GM18909 (cell line): ENCODE results near the gene OXSR1.
"Not testable (repeated sequence)": the region's sequence is repeated elsewhere in the genome, so short reads cannot be mapped to it uniquely, and the experiment has no call there.

Experiments used
- ATAC-seq: cut with Tn5 transposase; IDR thresholded peaks from one replicate; pipeline ENCODE4 v1.9.1; 2021; ENCODE audit warnings: mild to moderate bottlenecking; ENCODE audit not compliant: unreplicated experiment, poor library complexity

Gene OXSR1

GRCh38 chr3:38214560-38214959, 49.2 kb downstream of the OXSR1 start:
- no peak for ATAC-seq

DNA sequence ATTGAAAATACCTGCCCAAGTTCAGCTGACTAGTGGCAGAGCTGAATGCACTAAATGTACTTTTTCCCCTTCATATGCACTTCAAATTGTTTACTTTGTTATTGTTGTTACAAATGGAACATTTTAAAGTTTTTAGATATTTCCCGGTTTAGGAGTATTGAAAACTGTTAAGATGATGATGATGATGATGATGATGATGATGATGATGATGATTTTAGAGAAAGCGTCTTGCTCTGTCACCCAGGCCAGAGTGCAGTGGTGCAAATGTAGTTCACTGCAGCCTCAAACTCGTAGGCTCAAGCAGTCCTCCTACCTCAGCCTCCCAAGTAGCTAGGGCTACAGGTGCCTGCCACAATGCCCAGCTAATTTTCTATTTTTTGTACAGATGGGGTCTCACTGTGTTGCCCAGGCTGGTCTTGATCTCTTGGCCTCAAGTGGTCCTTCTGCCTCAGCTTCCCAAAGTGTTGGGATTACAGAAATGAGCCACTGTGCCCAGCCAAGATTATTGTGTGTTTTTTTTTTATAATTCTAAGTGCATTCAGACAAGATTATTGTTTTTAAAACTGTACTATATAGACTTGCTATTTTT, 54.4 kb downstream of the OXSR1 start:
- ATAC-seq = no peak

DNA sequence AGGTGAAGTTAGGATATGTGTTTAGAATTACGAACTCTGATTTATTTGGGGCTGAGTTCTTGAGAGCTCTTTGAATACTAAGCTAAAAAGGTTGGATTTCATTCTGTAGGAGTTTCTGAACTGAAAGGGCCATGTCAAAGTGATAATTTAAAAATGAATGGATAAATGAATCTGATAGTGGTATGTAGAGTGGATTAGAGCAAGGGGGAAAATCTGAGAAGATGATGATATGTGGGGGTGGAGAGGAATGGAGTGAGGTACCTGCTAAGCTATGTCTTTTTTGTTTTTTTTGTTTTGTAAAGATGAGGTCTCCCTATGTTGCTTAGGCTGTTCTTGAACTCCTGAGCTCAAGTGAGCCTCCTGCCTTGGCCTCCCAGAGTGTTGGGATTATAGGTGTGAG, 55.7 kb downstream of the OXSR1 start:
- no peak for ATAC-seq

- ATAC-seq = no peak
Observed at GRCh38 chr3:38222032-38222634, 56.8 kb downstream of the OXSR1 start.

GRCh38 chr3:38224357-38224756, 59.0 kb downstream of the OXSR1 start:
- ATAC-seq = no peak

GRCh38 chr3:38226273-38226672, 60.9 kb downstream of the OXSR1 start:
- no peak for ATAC-seq

DNA sequence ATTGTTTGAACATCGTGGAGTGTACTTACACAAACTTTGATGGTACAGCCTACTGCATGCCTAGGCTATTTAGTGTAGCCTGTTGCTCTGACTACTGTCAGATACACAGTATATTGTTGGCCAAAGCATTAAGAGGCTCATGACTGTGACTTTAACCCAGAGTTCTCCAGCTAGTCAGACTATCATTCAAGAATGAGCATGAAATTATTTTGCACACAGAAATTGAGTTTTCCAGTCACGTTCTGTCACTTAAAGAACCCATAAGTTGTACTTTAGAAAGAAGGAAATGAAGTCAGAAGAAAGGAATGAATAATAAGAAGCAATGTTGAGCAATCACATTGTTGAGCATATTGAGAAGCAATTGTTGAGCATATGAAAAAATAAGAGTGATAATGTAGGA, 62.7 kb downstream of the OXSR1 start:
- ATAC-seq = no peak

DNA sequence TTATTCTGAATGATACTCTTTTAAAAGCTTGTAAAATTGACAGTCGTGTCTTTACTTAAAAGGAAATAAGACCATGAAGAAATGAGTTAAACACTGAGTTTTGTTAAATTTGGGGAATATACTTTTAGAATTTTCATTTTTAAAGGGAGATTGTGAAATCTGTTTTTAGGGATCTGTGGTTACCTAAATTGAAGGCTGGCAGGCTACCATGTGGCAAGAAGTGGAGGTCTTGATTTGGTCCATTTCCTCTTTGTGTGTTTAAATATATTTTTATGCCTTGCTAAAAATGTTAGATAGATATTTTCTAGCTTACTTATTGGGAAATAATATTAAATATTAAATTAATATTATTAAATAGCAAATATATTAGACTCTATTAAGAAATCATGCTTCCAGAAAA, 63.7 kb downstream of the OXSR1 start:
- ATAC-seq = no peak

DNA sequence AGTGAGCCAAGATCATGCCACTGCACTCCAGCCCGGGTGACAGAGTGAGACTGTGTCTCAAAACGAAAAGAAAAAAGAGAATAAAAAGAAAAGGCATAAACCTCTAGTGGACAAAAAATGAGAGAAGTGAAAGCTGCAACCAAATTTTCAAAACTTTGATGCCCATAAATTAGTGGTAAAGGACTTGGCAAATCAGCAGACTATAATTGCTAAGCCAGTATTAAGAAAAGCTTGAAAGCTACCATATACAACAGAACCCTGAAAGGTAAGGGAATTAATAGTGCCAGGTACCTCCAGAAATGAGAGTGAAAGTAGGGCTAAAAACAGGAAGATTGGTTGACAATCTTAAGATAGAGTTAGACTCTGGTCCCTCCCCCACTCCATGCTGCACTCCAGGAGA, 67.4 kb downstream of the OXSR1 start:
- ATAC-seq = no peak

GRCh38 chr3:38235466-38235865, 70.1 kb downstream of the OXSR1 start:
- ATAC-seq = no peak

DNA sequence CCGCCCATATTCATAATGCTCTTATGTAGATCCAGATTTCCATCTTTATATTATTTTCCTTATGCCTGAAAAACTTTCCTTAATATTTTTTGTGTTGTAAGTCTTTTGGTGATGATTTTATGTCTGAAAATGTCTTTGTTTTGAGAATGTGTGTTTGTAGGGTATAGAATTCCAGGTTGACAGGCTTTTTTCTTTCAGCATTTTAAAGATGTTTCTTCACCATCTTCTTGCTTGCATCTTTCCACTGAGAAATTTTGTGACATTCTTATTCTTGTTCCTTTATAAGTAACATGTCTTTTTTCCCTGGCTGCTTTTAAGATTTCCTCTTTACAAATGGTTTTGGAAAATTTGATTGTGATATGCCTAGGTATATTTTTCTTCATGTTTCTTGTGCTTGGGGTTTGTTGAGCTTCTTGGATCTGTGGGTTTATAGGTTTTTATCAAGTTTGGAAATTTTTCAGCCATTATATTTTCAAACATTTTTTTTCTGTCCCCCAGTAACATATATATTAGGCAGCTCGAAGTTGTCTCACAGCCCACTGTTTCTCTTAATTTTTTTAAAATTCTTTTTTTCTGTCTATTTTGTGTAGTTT, 73.2 kb downstream of the OXSR1 start:
- ATAC-seq = no peak

DNA sequence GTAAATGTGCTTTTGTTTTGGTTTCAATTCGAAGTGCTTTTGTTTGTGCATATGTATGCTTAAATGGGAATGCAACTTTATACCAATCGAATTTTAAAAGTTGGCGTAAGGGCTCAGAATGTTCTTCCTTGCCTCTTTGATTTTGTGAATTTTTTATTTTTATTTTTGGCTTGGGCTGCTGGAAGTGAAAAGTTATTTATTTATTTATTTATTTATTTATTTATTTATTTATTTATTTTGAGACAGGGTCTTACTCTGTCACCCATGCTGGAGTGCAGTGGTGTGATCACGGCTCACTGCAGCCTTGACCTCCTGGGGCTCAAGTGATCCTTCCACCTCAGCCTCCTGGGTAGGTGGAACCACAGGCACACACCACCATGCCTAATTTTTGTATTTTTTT, 77.5 kb downstream of the OXSR1 start:
- ATAC-seq = not testable (repeated sequence)

- ATAC-seq = no peak
Observed at GRCh38 chr3:38245930-38246329, 80.6 kb downstream of the OXSR1 start.

DNA sequence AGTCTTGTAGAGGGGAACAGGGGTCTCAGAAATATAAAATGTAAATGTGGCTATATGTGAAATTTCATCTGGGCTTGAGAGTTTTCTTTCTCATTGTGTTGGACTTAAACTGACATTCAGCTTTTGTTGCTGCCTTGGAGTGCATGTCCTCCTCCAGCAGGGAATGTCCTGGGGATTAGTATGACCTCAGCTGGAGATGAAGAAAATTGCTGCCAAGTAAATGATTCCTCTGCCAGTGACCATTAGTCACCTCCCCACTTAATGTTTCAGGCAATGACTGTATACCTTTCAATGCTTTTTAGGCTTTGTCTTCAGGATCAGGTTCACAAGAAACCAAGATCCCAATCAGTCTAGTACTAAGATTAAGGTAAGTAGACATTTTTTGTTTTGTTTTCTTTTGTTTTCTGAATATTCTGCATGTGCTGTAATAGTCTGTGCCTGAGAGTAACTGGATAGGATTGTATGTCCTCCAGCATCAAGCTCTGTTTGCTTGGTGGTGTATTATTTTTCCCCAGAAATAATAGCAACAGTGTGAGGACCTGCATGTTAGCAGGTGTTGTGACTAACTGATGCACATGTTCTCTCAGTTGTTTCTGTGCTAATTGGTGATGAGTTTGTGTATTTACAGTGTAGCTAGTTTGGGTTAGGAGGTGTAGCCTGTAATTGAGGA, 82.2 kb downstream of the OXSR1 start:
- no peak for ATAC-seq

DNA sequence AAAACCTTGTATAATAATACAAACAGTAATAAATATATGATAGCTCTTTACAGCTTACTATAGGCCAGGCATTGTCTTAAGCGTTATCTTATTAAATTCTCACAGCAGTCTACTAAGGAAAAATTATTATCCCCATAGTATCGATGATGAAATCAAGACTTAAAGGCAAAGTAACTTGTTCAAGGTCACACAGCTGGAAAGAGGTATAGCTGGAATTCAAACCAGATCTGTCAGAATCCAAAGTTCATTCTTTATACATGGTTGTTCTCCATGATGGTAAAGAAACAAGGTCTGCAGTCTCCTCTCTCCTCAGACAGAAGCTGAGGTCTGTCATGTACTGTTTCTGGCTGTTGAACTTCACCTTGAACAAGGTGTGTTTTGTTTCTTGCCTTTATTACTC, 84.9 kb downstream of the OXSR1 start:
- no peak for ATAC-seq

DNA sequence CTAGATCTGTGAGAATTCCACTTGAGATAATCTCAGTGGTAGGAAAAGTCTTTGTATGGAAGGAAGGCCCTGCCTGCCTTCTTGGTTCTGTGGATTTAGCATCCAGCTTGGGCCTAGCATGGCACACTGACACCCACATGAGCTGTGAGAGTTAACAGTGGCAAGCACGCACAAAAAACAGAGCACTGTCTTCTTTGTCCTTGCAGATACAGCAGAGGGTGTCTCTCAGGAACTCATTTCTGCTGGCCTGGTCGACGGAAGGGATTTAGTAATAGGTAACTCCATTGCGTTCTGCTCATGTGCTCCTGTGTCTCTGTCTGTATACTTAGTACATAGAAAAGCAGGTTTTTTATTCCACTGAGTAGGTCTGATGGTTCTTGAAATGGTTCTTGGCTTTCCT, 85.9 kb downstream of the OXSR1 start:
- no peak for ATAC-seq

DNA sequence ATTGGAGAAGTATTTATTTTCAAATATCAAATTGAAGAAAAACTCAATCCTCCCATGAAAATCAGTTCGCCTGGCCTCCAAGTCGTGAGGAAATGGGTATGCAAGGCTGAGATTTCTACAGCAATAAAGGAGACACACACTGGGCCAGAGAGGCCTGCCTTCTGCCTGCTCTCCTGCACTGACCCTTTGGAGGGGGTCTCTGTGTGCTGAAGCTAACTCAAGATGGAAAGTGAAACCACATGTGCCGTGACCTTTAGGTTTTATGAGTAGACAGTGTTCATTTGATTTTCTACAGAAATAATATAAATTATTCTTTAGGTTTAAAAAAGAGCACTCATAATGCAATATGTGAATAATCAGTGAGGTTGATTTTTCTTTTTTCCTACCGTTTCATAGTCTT, 88.4 kb downstream of the OXSR1 start:
- no peak for ATAC-seq

DNA sequence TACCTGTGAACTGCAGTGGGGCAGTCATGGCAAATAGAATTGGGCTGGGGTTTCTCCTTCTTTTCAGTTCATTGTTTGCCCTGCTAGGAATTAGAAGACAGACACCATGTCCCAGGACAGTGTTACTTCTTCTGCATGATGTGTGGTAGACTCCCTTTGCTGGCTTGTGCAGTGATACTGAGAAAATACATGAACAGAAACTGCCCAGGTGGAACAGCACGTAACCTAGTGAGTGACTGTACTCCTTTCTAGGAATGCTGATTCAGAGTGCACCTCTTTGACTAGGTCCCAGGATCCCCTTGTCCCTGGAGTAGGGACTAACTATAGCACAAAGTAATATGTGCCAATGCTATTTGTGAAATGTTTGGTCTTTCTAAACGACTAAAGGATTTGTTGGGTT, 89.5 kb downstream of the OXSR1 start:
- no peak for ATAC-seq

DNA sequence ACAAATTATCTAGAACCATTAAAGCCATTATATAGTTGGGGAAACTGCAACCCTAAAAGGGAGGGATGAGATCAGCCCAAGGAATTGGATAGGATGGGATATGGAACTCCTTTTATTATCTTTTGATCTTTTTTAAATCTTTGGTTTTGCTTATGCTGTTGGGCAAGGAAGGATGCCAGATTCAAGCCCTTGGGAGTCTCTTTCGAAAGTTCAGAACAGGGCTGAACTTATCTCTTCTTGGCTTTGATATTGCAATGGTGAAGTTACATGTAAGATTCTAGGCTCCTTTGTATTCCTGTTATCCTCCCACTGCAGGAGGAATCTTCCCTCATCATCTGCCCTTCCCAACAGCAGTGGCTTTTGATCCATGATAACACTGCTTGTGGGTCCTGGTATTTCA, 90.3 kb downstream of the OXSR1 start:
- no peak for ATAC-seq

DNA sequence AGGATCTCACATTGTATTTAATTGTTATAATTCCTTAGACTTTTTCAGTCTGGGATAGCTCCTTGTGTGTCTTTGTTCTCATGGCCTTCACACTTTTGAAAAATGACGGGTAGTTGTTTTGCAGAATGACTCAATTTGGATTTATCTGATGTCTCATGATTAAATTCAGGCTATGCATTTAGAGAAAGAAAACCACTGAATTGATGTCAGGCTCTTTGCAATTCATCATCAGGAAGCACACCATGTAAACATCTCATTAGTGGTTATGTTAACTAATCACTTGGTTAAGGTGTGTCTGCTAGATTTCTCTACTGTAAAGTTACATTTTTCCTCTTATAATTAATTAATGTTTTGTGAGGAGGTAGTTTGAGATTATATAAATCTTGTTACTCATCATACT, 92.2 kb downstream of the OXSR1 start:
- no peak for ATAC-seq

GRCh38 chr3:38260474-38260873, 95.1 kb downstream of the OXSR1 start:
- no peak for ATAC-seq

DNA sequence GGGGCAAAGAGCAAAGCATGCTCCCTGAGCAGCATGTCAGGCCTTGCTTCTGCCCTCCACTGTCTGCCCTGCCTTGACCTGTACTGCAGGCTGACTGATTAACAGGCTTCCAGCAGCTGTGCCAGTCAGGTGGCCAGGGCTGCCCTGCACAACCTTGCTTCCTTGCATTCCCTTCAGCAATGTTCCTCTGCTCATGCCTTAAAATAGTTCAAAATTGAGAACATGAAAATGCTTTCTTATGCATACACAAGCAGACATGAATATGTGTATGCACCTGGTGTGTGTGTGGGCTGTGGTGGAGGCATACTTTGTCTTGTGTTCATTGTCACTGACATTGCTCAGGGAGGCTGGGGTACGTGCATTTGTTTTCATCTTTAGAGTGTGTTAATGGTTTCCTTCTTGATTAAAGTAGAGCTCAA, 99.0 kb downstream of the OXSR1 start:
- ATAC-seq = no peak
